HG03196 (cell line): ENCODE measurements around the gene TREX2.

Source experiments
- ATAC-seq: cut with Tn5 transposase; IDR thresholded peaks from one replicate; pipeline ENCODE4 v1.9.1; 2021; ENCODE audit not compliant: unreplicated experiment

The TREX2 gene

GRCh38 chrX:153457136-153457825, 11.4 kb upstream of the TREX2 start:
- ATAC-seq: no peak

DNA sequence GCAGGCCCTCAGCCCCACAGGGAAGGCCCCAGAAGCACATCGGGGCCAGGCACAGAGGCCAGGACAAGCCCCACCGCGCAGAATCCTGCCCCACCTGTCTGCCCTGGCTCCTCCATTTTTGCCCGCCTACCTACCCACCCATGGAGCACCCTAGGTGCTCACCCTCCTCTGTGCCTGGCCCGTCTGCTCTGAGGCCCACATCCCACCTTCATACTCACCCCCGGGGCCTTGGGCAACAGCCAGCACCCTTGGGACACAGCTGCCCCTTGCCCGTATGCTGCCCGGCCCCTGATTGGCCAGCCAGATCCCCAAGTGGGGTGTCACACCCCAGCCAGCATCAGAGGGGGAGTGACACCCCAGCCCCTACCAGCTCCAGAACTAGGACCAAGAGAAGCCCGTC, 10.8 kb upstream of the TREX2 start:
- ATAC-seq: no peak

DNA sequence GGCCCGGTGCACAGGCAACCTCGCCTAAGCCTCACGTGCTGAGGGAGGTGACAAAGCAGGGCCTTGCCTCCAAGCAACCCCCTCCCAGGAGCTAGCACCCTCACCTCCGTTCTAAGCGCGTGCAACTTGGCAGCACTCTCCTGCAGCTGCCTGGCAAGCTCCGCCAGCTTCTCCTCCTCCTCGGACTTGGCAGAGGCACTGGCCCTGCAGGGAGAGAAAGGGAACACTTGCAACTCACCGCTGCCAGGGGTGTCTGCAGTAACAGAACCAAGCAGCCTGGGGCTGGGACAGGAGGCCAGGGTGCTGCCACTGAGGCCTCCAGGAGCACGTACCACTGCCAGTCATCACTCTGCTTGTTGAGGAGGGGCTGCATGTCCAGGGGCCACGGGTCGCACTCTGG, 10.3 kb upstream of the TREX2 start:
- ATAC-seq: no peak

GRCh38 chrX:153455571-153455970, 9.7 kb upstream of the TREX2 start:
- no peak for ATAC-seq

GRCh38 chrX:153454901-153455550, 9.2 kb upstream of the TREX2 start:
- no peak for ATAC-seq

GRCh38 chrX:153450949-153451277, 5.1 kb upstream of the TREX2 start:
- ATAC-seq: no peak

DNA sequence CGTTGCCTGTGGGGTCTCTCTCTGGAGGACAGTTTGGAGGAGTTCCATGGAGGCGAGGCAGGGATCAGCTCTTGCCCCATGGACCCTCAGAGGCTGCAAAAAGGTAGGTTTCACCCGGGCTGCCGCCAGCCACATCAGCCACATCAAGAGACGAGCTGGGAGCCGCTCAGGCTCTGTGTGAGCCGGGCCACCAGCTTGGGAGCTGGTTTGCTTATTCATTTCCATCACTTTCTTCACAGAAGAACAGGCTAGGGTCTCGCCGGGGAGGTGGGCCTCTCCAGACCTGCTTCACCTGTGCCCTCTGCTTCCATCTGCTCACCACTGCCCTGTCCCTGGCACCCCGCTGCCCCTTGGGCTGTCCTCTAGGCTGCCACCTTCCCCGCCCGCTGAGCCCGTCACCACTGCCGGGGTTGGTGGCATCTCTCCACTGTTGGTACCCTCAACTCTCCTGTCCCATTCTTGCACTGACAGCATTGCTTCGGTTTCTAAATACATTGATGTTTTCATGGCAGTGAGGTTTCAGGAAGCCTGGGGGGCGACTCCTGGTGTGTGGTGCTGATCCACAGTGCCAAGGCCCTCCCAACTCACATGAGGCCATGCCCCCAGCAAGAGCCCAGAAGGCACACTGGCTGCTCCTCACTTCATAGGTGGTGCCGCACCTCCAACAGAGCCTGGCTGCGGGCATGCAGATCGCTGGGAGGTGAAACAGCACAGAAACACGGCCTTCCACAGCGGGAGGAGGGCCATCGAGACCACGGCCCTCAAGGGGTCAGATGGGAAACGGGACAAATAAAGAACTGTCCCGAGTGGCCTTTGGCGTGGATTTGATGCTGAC, 4.5 kb upstream of the TREX2 start:
- no peak for ATAC-seq

DNA sequence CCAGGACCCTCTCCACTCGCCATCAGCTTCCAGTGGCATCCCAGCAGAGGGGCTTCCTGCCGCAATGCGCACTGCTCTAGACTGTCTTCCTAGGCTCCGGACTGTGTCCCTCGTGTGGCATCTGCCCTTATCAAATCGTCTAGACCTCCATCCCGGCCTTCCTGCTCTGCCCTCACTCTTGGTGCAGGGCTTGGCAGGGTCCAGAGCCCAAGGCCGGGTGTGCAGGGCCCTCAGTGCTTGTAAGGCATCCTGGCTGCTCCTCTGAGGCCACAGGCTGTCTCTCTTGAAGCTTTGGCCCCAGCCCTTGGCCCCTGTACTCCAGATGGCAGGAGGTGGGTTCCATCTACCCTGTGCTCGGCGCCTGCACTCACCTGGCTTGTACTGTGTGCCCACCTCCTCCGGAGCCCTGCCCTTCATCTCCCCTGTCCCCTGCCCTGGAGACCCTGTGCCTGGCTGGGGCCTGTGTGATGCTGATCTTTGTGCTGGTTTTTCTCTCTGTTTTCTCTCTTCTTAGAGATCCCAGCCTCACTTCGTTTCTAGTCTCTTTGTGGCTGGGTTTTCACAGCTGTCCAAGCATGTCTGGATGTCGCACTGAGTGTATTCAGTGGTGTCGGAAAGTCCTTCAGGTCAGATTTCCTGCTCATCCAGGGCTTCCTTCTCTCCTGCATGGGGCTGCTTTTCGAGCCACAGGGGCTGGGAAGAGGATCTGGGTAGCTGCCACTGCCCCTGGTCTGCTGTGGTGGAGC, 3.7 kb upstream of the TREX2 start:
- no peak for ATAC-seq

- no peak for ATAC-seq
Observed at GRCh38 chrX:153448556-153449367, 2.9 kb upstream of the TREX2 start.

DNA sequence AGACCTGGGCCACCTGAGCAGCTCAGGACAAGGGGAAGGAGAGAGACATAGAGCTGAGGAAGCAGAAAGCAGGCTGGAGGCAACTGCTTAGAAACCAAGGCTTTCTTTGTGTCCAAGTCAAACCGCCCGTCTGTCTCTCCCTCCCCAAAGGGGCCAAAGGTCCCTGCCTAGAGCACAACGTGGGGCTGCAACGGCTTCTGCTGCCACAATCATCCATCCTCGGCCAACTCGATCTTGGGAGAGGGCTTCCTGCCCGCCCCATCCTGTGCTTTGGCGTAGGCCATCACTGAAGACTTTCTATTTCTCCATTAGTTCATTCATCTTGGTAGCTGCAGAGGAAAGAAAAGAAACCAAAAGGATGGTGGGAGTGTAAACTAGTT, 1.7 kb upstream of the TREX2 start:
- ATAC-seq: no peak

- ATAC-seq: no peak
Observed at GRCh38 chrX:153446950-153447580, 1.2 kb upstream of the TREX2 start.

- no peak for ATAC-seq
Observed at GRCh38 chrX:153446636-153446936, 730 bp upstream of the TREX2 start.

- ATAC-seq: no peak
Observed at GRCh38 chrX:153445106-153445855, 575 bp downstream of the TREX2 start.

DNA sequence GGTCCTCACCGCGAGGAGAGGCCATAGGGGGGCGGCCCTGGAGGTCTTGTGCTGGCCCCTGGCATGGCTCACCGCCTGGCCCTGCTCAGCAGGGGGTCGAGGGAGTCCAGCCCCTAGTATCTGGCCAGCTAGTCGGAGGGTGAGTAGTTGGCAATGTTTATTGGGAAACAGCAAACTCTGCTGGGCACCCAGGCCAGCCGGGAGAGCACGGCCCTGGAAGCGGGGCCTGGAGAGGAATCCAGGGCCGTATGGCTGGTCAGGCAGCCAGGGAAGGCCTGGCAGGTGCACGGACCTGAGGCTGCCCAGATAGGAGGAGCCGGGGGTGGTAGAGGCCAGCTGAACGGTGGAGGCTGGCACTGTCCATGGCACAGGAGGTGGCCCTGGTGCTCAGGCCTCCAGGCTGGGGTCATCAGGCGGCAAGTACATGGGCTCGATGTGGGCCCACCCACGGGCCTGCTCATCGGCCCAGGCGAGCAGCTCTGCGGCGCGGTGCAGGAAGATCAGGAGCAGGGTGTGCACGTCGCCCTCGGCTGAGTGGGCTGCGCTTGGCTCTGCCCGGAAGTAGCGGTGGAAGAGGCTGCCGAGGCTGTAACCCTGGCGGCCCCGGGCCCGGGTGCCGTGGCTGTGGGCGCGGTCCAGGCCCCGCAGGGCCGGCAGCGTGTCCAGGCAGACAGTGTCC, 1.4 kb downstream of the TREX2 start:
- no peak for ATAC-seq

DNA sequence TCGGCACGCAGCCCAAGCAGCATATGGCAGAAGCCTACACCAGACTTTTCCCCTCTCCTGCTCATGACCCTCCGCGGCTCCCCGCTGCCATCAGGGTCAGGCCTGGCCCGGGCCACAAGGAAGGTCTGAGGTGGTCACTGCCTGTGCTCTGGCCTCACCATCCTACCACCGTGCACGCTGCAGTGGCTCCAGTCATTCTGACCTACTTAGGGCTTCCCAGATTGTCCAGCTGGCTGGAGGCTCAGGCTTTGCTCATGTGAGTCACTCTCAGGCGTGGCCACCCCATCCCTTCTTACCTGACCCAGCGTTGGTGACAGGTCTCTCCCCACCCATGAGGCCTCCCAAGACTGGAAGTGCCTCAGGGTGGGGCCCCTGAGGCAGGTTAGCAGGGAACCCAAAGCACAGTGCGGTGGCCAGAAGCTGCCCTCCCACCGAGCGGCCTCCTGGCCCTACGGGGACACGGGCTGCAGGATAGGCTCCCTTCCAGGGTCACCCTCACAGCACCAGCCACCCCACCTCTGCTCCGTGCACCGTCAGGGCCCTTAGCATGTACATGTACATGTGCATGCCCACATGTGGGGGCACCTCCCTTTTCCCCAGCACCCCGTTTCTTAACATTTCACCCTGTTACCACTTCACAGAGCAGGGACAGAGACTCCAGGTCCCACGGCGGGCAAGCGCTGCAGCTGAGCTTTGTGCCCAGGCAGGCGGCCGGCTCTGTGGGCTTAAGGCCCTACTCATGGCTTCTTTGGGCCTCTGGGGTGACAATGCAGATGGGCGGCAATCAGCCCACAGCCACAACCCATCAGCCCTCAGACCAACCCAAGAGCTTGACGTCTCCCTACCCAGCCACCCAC, 2.2 kb downstream of the TREX2 start:
- no peak for ATAC-seq

- no peak for ATAC-seq
Observed at GRCh38 chrX:153442463-153442862, 3.4 kb downstream of the TREX2 start.

DNA sequence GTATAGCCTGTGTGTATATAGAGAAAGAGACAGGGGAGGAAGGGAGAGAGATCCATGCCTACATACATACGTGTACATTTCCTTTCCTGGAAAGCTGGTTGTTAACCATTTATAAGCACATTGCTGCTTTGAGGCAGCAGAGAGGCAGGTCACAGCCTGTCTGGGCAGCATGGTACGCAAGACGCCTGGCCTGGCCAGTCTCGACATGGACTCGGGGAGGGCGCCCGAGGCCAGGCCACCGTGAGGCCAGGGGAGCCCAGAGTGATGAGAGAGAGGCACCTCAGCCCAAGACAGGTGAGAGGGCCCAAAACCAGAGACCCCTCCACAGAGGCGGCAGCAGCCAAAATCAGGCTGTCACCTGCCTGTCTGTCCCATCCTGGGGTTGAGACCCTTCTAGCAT, 3.9 kb downstream of the TREX2 start:
- no peak for ATAC-seq

- ATAC-seq: no peak
Observed at GRCh38 chrX:153441296-153441695, 4.6 kb downstream of the TREX2 start.
